ENCODE data around the gene THSD7A.

THSD7A gene

DNA sequence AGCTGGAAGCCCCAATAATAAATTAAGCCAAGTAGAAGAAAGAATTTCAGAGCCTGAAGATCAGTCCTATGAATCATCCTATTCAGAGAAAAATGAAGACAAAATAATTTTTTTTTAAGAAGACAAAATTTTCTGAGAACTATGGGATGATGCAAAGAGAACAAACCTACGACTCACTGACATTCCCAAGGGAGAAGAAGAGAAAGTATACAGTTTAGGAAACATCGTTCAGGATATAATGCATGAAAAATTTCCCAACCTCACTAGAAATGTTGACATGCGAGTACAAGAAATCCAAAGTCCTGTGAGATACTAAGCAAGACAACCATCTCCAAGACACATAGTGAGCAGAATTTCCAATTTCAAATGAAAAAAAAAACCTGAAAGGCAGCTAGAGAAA is 150.5 kb downstream of the THSD7A start:
- DNase-seq (ENCODE audit: low read depth) = no peak
- no peak overlapping the region for H3K4me3 ChIP-seq (ENCODE audit: low read depth, low read length)
- no peak for TF ChIP-seq CTCF (IDR thresholded peaks at IDR 0.05; ENCODE audit: control insufficient read depth, extremely low read depth, insufficient read depth)

DNA sequence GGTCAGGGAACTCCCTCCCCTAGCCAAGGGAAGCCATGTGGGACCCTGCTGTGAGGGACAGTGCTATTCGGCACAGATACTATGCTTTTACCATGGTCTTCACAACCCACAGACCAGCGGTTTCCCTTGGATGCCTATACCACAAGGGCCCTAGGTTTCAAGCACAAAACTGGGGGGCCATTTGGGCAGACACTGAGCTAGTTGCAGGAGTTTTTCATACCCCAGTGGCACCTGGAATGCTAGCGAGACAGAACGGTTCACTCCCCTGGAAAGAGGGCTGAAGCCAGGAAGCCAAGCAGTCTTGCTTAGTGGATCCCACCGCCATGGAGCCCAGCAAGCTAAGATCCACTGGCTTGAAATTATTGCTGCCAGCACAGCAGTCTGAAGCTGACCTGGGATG is 156.8 kb downstream of the THSD7A start:
- DNase-seq (ENCODE audit: low read depth) = no peak
- TF ChIP-seq CTCF (IDR thresholded peaks at IDR 0.05; ENCODE audit: control insufficient read depth, extremely low read depth, insufficient read depth) = no peak
- H3K4me3 ChIP-seq (ENCODE audit: low read depth, low read length) = no peak overlapping the region

- DNase-seq (ENCODE audit: low read depth) = no peak
- no peak for TF ChIP-seq CTCF (IDR thresholded peaks at IDR 0.05; ENCODE audit: control insufficient read depth, extremely low read depth, insufficient read depth)
- no peak overlapping the region for H3K4me3 ChIP-seq (ENCODE audit: low read depth, low read length)
Measured at GRCh38 chr7:11668727-11669126, 163.3 kb downstream of the THSD7A start.

- DNase-seq (ENCODE audit: low read depth) = no peak
- H3K4me3 ChIP-seq (ENCODE audit: low read depth, low read length) = no peak overlapping the region
- no peak for TF ChIP-seq CTCF (IDR thresholded peaks at IDR 0.05; ENCODE audit: control insufficient read depth, extremely low read depth, insufficient read depth)
Measured at GRCh38 chr7:11667810-11668185, 164.2 kb downstream of the THSD7A start.

DNA sequence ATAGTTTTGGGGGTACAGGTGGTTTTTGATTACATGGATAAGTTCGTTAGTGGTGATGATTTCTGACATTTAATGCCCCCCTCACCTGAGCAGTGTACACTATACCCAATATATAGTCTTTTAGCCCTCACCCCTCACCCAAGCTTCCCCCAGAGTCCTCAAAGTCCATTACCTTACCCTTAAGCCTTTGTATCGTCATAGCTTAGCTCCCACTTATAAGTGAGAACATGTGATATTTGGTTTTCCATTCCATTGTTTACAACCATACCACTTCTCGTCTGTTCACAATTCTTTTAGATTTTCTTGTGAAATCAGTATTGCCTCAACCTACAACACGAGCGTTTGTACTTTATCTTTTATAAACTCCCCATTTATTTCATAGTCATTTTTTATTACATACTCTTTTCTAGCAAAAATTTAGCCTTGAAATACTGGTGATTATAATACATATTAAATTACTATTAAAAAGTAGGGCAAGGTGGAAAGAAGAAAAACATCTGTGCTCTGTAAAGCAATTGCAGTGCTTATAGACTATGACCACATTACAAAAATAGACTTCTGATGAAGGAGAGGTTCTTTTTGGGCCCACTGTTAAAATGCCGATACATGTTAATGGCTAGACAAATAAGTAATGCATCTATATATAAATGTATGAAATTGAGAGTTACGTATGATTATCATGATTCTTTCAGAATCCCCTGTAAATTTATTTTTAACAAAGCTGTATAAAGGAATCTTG is 164.8 kb downstream of the THSD7A start:
- no peak overlapping the region for H3K4me3 ChIP-seq (ENCODE audit: low read depth, low read length)
- no peak for DNase-seq (ENCODE audit: low read depth)
- no peak for TF ChIP-seq CTCF (IDR thresholded peaks at IDR 0.05; ENCODE audit: control insufficient read depth, extremely low read depth, insufficient read depth)

DNA sequence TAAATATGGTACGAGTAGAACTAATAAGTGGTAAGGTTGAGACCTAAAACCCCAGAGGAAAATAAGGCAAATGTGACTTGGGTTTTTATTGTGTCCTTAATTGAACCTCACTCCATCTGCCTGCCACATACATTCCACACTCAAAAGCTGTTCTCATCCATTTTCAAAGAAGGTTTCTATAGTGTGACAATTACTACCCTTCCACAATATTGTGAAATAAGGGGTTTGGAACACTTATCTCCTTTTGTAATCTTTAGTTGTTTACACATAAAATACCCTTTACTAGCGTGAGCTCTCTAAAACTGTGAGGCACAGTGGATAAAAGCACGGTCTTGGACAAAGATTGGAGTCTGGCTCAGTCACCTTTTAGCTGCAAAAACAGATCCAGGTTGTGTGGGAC is 166.6 kb downstream of the THSD7A start:
- no peak for DNase-seq (ENCODE audit: low read depth)
- no peak overlapping the region for H3K4me3 ChIP-seq (ENCODE audit: low read depth, low read length)
- TF ChIP-seq CTCF (IDR thresholded peaks at IDR 0.05; ENCODE audit: control insufficient read depth, extremely low read depth, insufficient read depth) = no peak

GRCh38 chr7:11655642-11656041 is 176.4 kb downstream of the THSD7A start:
- TF ChIP-seq CTCF (IDR thresholded peaks at IDR 0.05; ENCODE audit: control insufficient read depth, extremely low read depth, insufficient read depth) = no peak
- no peak for DNase-seq (ENCODE audit: low read depth)
- H3K4me3 ChIP-seq (ENCODE audit: low read depth, low read length) = no peak overlapping the region

All from LNCaP clone FGC (cell line).